Naive thymus-derived CD4-positive, alpha-beta T cell (primary cell): Measurements from ENCODE around the gene PARD3B. TPM values are rescaled to one million over a fixed set of nuclear protein-coding genes. Genes with fewer than 3 reads are reported as not detected.

Experiments
- ATAC-seq: fragments of 150-1000 bp; cut with Tn5 transposase; 2 replicates; pipeline ENCODE4 v1.10.0; 2021; ENCODE audit warnings: mild to moderate bottlenecking, moderate library complexity
- CTCF ChIA-PET: fragments of 350-600 bp; sonication (Branson Sonifier 250); formaldehyde crosslinking; loops from one replicate; lab custom pipeline; 2021; ENCODE audit warnings: antibody characterized with exemption; lab: Charles Lee
- POLR2A ChIA-PET: fragments of 350-600 bp; sonication (Branson Sonifier 250); formaldehyde crosslinking; loops from one replicate; lab custom pipeline; 2021; ENCODE audit warnings: antibody characterized with exemption, inconsistent platforms; lab: Charles Lee
- DNase-seq, 9 donors: peaks; one replicate each; pipeline versions ENCODE4 v3.0.0 to v3.0.0-alpha.2; 2020 to 2022; ENCODE audit warnings: mixed read lengths in 1 of 9
- H3K27ac ChIP-seq: one replicate; pipeline ENCODE4 v1.7.0; 2013; ENCODE audit warnings: mild to moderate bottlenecking, low read depth, low read length, moderate library complexity
- H3K27me3 ChIP-seq, 2 donors: one replicate each; pipeline ENCODE4 v1.7.0; 2013; ENCODE audit warnings: low read length in 2 of 2, mild to moderate bottlenecking in 2 of 2, moderate library complexity in 2 of 2; ENCODE audit not compliant: control insufficient read depth in 2 of 2, insufficient read depth in 2 of 2
- H3K36me3 ChIP-seq, 3 experiments: 1 replicate in 2 of 3; 2 replicates in 1 of 3; pipeline ENCODE4 v1.7.0; 2013; ENCODE audit warnings: low read length in 3 of 3, mild to moderate bottlenecking in 3 of 3, moderate library complexity in 1 of 3; ENCODE audit not compliant: insufficient read depth in 3 of 3, control insufficient read depth in 2 of 3
- H3K4me1 ChIP-seq, 2 donors: one replicate each; pipeline ENCODE4 v1.7.0; 2013; ENCODE audit warnings: low read length in 2 of 2, mild to moderate bottlenecking in 2 of 2, moderate library complexity in 1 of 2; ENCODE audit not compliant: control insufficient read depth in 2 of 2, insufficient read depth in 2 of 2
- H3K4me3 ChIP-seq: 2 replicates; pipeline ENCODE4 v1.7.0; 2013; ENCODE audit warnings: mild to moderate bottlenecking, low read length
- H3K9me3 ChIP-seq, 3 experiments: 1 replicate in 2 of 3; 2 replicates in 1 of 3; pipeline ENCODE4 v1.7.0; 2013; ENCODE audit warnings: low read length in 3 of 3; ENCODE audit not compliant: control insufficient read depth in 2 of 3
- H3K27ac Mint-ChIP-seq, 9 donors: one replicate each; pipeline ENCODE4 v1.8.0; 2020 to 2022; ENCODE audit warnings: mixed read lengths in 9 of 9, mild to moderate bottlenecking in 8 of 9, moderate library complexity in 5 of 9, inconsistent platforms in 2 of 9
- H3K27me3 Mint-ChIP-seq, 5 donors: one replicate each; pipeline ENCODE4 v1.8.0; 2021 to 2022; ENCODE audit warnings: mixed read lengths in 5 of 5, mild to moderate bottlenecking in 1 of 5
- H3K36me3 Mint-ChIP-seq, 5 donors: one replicate each; pipeline ENCODE4 v1.8.0; 2020 to 2022; ENCODE audit warnings: mixed read lengths in 5 of 5, mild to moderate bottlenecking in 3 of 5, inconsistent platforms in 1 of 5
- H3K4me1 Mint-ChIP-seq, 7 donors: one replicate each; pipeline ENCODE4 v1.8.0; 2020 to 2022; ENCODE audit warnings: mixed read lengths in 7 of 7, mild to moderate bottlenecking in 3 of 7, inconsistent platforms in 1 of 7
- H3K4me3 Mint-ChIP-seq, 10 donors: one replicate each; pipeline ENCODE4 v1.8.0; 2020 to 2022; ENCODE audit warnings: mild to moderate bottlenecking in 10 of 10, mixed read lengths in 10 of 10, moderate library complexity in 6 of 10, inconsistent platforms in 2 of 10
- H3K9me3 Mint-ChIP-seq, 11 donors: one replicate each; pipeline ENCODE4 v1.8.0; 2020 to 2022; ENCODE audit warnings: mixed read lengths in 11 of 11, mild to moderate bottlenecking in 4 of 11, inconsistent platforms in 1 of 11, moderate library complexity in 1 of 11
- intact Hi-C, 2 donors: fragments of 100-400 bp; cut with micrococcal nuclease; formaldehyde crosslinking; loops; one replicate each; pipeline ENCODE4 v1.15.1; 2023
- polyA plus RNA-seq, 2 donors: library from polyadenylated mRNA; unstranded; fragments of 300-500 nt; fragmentation: Illumina TruSeq; gene quantifications; one replicate each; pipeline ENCODE4 v1.2.3, GENCODE V29; 2021
- total RNA-seq, 6 experiments: library from RNA in 5 of 6; stranded (reverse) in 5 of 6; gene quantifications; 1 replicate in 5 of 6; 2 replicates in 1 of 6; pipeline ENCODE4 v1.2.3 and lab custom pipeline; 2021 to 2026

Gene PARD3B
- total and polyA plus RNA-seq, 7 experiments from 2014 or later, result 0.22 to 4.0 (median 0.87) TPM

DNA sequence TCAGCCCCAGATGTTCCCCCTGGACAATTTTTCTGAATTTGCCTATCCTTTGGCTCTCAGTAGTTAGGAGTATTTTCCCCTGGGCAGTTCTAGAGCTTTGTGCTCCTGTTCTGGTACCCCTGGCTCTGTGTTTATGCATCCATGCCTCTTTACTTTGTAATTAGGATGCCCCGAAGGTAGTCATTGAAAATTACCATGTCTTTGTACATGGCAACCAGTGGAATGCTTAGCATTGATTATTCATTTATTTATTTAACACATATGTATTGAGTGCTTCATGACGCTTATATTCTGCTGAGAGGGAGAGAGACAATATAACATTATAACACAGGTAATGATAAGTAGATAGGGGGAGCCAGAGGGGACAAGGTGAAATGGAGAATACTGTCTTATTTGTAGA lies 346.5 kb downstream of the PARD3B start:
- intact Hi-C loops, result loop anchor here in 1 of 2 donors (5.0 kb wide), 2 partner anchors 36 to 76 kb away; no protein-coding TSS in a partner anchor
- ChIA-PET POLR2A (interaction anchor here (0.6 to 2.0 kb wide), 5 partner anchors 9 to 191 kb away, joined by 3 to 5 read pairs (median 3); no protein-coding TSS in a partner anchor), CTCF (no interaction called here)
- Mint-ChIP-seq H3K27me3 (no peaks in the 10 kb centered on the region), H3K4me3 (no peak overlapping the region), H3K9me3 (peaks cover 0 to 7% (median 2%) of the 10 kb centered on the region in 11 donors), H3K4me1 (peaks cover 2 to 20% (median 12%) of the 10 kb centered on the region in 7 donors), H3K27ac (no peak overlapping the region), H3K36me3 (peaks cover 0 to 16% (median 0%) of the 10 kb centered on the region in 5 donors)
- Histone ChIP-seq H3K4me3 (no peak overlapping the region), H3K9me3 (no peaks in the 10 kb centered on the region), H3K27ac (no peak overlapping the region), H3K4me1 (peaks cover 0 to 19% of the 10 kb centered on the region in 2 donors), H3K27me3 (no peaks in the 10 kb centered on the region), H3K36me3 (no peaks in the 10 kb centered on the region)
- ATAC-seq (no peak), DNase-seq (no peak)

- peak; percentile 60 for ATAC-seq
- peaks cover 4 to 19% (median 11%) of the 10 kb centered on the region in 7 donors for H3K4me1 Mint-ChIP-seq
- ChIA-PET CTCF (no interaction called here), POLR2A (interaction anchor here (0.6 to 2.0 kb wide), 3 partner anchors 10 to 79 kb away, joined by 3 to 5 read pairs (median 5); no protein-coding TSS in a partner anchor)
- peaks cover 0 to 18% (median 0%) of the 10 kb centered on the region in 5 donors for H3K36me3 Mint-ChIP-seq
- H3K27ac Mint-ChIP-seq, result no peak overlapping the region
- H3K4me1 ChIP-seq, result peaks cover 0 to 19% of the 10 kb centered on the region in 2 donors
- H3K27ac ChIP-seq, result no peak overlapping the region
- no peaks in the 10 kb centered on the region for H3K27me3 Mint-ChIP-seq
- H3K27me3 ChIP-seq, result no peaks in the 10 kb centered on the region
- H3K36me3 ChIP-seq, result no peaks in the 10 kb centered on the region
- no peak overlapping the region for H3K4me3 Mint-ChIP-seq
- no peak overlapping the region for H3K4me3 ChIP-seq
- intact Hi-C loops, result loop anchor here in 1 of 2 donors (5.0 kb wide), 2 partner anchors 35 to 75 kb away; no protein-coding TSS in a partner anchor
- H3K9me3 Mint-ChIP-seq, result peaks cover 0 to 6% (median 2%) of the 10 kb centered on the region in 11 donors
- DNase-seq, result no peak
- no peaks in the 10 kb centered on the region for H3K9me3 ChIP-seq
Observed at GRCh38 chr2:204892506-204893255, 347.4 kb downstream of the PARD3B start.

DNA sequence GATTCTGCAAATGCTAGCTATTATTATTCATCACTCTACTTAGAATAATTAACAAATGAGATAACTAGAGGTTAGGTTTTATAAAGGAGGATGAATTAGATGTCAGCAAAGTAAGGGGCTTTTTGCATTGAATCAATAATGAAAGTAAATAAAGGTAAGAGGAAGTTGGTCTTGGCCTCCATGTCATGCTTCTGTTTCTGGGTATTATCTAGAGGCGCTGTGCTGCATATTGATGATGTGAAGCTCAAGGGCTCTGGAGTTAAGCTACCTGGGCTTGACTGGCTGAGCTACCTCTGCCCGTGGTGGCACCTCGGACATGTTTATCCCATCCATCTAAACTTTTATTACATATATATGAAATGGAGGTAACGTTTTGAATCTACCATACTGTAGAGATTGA lies 350.9 kb downstream of the PARD3B start:
- peaks cover 8 to 31% (median 20%) of the 10 kb centered on the region in 7 donors for H3K4me1 Mint-ChIP-seq
- Histone ChIP-seq H3K9me3 (no peaks in the 10 kb centered on the region), H3K4me3 (no peak overlapping the region), H3K4me1 (peaks cover 0 to 19% of the 10 kb centered on the region in 2 donors), H3K36me3 (no peaks in the 10 kb centered on the region), H3K27me3 (no peaks in the 10 kb centered on the region), H3K27ac (no peak overlapping the region)
- ChIA-PET POLR2A (interaction anchor here (0.5 to 1.3 kb wide), 5 partner anchors 10 to 71 kb away, joined by 3 to 5 read pairs (median 3); no protein-coding TSS in a partner anchor), CTCF (interaction anchor here (0.6 to 1.6 kb wide), 3 partner anchors 18 to 606 kb away, joined by 3 read pairs; no protein-coding TSS in a partner anchor)
- no peaks in the 10 kb centered on the region for H3K27me3 Mint-ChIP-seq
- H3K9me3 Mint-ChIP-seq, result peaks cover 2 to 25% (median 16%) of the 10 kb centered on the region in 11 donors
- peak overlapping the region in 1 of 9 donors; percentile 53 for H3K27ac Mint-ChIP-seq
- DNase-seq, result no peak
- intact Hi-C loops, result no loop called here
- H3K4me3 Mint-ChIP-seq, result no peak overlapping the region
- peaks cover 4 to 26% (median 16%) of the 10 kb centered on the region in 5 donors for H3K36me3 Mint-ChIP-seq
- no peak for ATAC-seq

- H3K4me3 Mint-ChIP-seq, result no peak overlapping the region
- peaks cover 2 to 25% (median 16%) of the 10 kb centered on the region in 11 donors for H3K9me3 Mint-ChIP-seq
- no peaks in the 10 kb centered on the region for H3K27me3 Mint-ChIP-seq
- ChIA-PET POLR2A (interaction anchor here (1.0 kb wide), 1 partner anchor 9 kb away, joined by 3 read pairs; no protein-coding TSS in a partner anchor), CTCF (no interaction called here)
- Histone ChIP-seq H3K4me3 (no peak overlapping the region), H3K9me3 (no peaks in the 10 kb centered on the region), H3K27me3 (no peaks in the 10 kb centered on the region), H3K4me1 (peaks cover 0 to 13% of the 10 kb centered on the region in 2 donors), H3K27ac (no peak overlapping the region), H3K36me3 (no peaks in the 10 kb centered on the region)
- no peak for DNase-seq
- H3K36me3 Mint-ChIP-seq, result peaks cover 4 to 29% (median 16%) of the 10 kb centered on the region in 5 donors
- H3K27ac Mint-ChIP-seq, result no peak overlapping the region
- no peak for ATAC-seq
- intact Hi-C loops, result no loop called here
- H3K4me1 Mint-ChIP-seq, result peaks cover 8 to 35% (median 20%) of the 10 kb centered on the region in 7 donors
Observed at GRCh38 chr2:204897561-204897960, 352.3 kb downstream of the PARD3B start.

DNA sequence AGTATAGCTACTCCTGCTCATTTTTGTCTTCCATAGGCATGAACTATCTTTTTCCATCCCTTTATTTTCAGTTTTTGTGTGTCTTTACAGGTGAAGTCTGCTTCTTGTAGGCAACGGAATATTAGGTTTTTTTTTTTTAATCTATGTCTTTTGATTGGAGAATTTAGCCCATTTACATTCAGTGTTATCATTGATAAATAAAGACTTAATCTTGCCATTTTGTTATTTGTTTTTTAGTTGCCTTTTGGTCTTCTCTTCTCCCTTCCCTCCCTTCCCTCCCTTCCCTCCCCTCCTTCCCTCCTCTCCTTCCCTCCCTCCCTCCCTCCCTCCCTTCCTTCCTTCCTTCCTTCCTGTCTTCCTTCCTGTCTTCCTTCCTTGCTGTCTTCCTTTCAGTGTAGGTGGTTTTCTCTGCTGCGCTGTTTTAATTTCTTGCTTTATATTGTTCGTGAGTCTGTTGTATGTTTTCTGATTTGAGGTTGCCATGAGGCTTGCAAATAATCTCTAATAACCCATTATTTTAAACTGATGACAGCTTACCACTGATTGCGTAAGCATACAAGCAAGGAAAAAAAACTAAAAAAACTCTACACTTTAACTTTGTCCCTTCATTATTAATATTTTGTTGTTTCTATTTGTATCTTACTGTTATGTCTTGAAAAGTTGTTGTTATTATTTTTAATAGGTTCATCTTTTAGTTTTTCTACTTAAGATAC lies 353.8 kb downstream of the PARD3B start:
- ATAC-seq (no peak), DNase-seq (no peak)
- Histone ChIP-seq H3K4me1 (peaks cover 0 to 5% of the 10 kb centered on the region in 2 donors), H3K9me3 (no peaks in the 10 kb centered on the region), H3K27me3 (no peaks in the 10 kb centered on the region), H3K27ac (no peak overlapping the region), H3K4me3 (no peak overlapping the region), H3K36me3 (no peaks in the 10 kb centered on the region)
- intact Hi-C loops, result no loop called here
- H3K4me3 Mint-ChIP-seq, result peak overlapping the region in 1 of 10 donors; percentile 10
- H3K4me1 Mint-ChIP-seq, result peaks cover 8 to 40% (median 24%) of the 10 kb centered on the region in 7 donors
- CTCF ChIA-PET, result no interaction called here
- POLR2A ChIA-PET, result interaction anchor here (0.6 to 1.0 kb wide), 2 partner anchors 14 to 32 kb away, joined by 3 to 4 read pairs; no protein-coding TSS in a partner anchor
- no peaks in the 10 kb centered on the region for H3K27me3 Mint-ChIP-seq
- peak overlapping the region in 3 of 9 donors; percentile 4 to 48 (median 43) for H3K27ac Mint-ChIP-seq
- H3K9me3 Mint-ChIP-seq, result peaks cover 2 to 26% (median 16%) of the 10 kb centered on the region in 11 donors
- peaks cover 4 to 36% (median 16%) of the 10 kb centered on the region in 5 donors for H3K36me3 Mint-ChIP-seq

DNA sequence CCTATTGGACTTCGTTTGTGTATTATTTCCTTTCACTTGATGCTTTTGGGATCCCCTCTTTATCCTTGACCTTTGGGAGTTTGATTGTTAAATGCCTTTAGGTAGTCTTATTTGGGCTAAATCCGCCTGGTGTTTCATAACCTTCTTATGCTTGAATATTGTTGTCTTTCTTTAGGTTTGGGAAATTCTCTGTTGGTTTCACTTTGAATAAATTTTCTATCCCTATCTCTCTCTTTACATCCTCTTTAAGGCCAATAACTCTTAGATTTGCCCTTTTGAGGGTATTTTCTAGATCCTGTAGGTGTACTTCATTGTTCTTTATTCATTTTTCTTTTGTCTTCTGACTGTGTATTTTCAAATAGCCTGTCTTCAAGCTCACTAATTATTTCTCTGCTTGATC lies 354.7 kb downstream of the PARD3B start:
- Histone ChIP-seq H3K9me3 (no peaks in the 10 kb centered on the region), H3K4me3 (no peak overlapping the region), H3K4me1 (no peaks in the 10 kb centered on the region), H3K36me3 (no peaks in the 10 kb centered on the region), H3K27me3 (no peaks in the 10 kb centered on the region), H3K27ac (no peak overlapping the region)
- Mint-ChIP-seq H3K4me3 (peak overlapping the region in 2 of 10 donors; percentile 40 to 73), H3K36me3 (peaks cover 4 to 34% (median 16%) of the 10 kb centered on the region in 5 donors), H3K9me3 (peaks cover 2 to 27% (median 16%) of the 10 kb centered on the region in 11 donors), H3K27me3 (no peaks in the 10 kb centered on the region), H3K27ac (peak overlapping the region in 4 of 9 donors; percentile 21 to 72 (median 47)), H3K4me1 (peaks cover 8 to 39% (median 20%) of the 10 kb centered on the region in 7 donors)
- CTCF ChIA-PET, result no interaction called here
- POLR2A ChIA-PET, result interaction anchor here (1.8 kb wide), 1 partner anchor 17 kb away, joined by 6 read pairs; no protein-coding TSS in a partner anchor
- intact Hi-C loops, result no loop called here
- ATAC-seq (no peak), DNase-seq (no peak)
